Measurements from ENCODE around the gene TTLL7.
A peak's percentile ranks its signal among the peaks of the same experiment; 100 is the strongest.

TTLL7 gene

DNA sequence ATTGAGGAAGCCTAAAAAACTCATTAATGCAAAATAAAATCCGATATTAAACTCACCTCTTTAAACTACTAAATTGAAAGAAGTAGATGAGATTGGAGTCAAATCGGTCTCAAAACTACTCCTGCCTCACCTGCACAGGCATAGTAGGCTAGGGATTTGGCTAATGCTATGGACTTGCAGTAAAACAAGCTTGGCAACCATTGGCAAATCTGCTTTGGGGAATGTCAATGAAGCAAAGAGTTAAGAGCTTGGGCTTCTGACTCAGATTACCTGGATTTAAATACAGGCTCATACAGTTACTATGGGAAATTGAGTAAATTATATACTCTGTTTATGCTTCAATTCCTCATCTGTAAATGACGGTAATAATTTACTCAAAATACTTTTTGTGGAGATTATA lies 111.4 kb downstream of the TTLL7 start:
- H3K4me3 ChIP-seq (ENCODE audit: low read length), result no peak overlapping the region
- DNase-seq (ENCODE audit: low read depth), result no peak
- TF ChIP-seq, protein P1, sequence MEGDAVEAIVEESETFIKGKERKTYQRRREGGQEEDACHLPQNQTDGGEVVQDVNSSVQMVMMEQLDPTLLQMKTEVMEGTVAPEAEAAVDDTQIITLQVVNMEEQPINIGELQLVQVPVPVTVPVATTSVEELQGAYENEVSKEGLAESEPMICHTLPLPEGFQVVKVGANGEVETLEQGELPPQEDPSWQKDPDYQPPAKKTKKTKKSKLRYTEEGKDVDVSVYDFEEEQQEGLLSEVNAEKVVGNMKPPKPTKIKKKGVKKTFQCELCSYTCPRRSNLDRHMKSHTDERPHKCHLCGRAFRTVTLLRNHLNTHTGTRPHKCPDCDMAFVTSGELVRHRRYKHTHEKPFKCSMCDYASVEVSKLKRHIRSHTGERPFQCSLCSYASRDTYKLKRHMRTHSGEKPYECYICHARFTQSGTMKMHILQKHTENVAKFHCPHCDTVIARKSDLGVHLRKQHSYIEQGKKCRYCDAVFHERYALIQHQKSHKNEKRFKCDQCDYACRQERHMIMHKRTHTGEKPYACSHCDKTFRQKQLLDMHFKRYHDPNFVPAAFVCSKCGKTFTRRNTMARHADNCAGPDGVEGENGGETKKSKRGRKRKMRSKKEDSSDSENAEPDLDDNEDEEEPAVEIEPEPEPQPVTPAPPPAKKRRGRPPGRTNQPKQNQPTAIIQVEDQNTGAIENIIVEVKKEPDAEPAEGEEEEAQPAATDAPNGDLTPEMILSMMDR (conservative IDR thresholded peaks at IDR 0.05; ENCODE audit: low read length), result no peak

DNA sequence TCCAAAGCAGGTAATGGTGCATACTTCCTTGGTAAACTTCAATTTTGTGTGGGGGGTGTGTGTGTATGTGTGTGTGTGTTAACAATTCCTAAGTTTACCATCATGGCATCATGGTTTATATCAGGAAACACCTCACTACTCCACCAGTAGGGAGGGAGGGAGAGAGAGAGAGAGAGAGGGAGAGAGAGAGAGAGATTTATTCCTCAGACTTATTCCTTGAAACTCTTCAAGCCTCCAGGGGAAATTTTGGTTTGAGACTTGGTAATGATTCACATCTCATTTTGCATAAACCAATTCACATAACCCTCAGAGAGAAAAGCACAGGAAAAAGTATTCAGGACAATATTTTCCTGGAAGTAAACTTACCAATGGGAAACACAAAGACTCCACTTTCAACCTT lies 115.0 kb downstream of the TTLL7 start:
- TF ChIP-seq, protein P1 (conservative IDR thresholded peaks at IDR 0.05; ENCODE audit: low read length), result no peak
- no peak for DNase-seq (ENCODE audit: low read depth)
- no peak overlapping the region for H3K4me3 ChIP-seq (ENCODE audit: low read length)

GRCh38 chr1:83882906-83883305 lies 116.0 kb downstream of the TTLL7 start:
- H3K4me3 ChIP-seq (ENCODE audit: low read length), result no peak overlapping the region
- TF ChIP-seq, protein P1 (conservative IDR thresholded peaks at IDR 0.05; ENCODE audit: low read length), result peak; percentile 36
- peak; percentile 66 for DNase-seq (ENCODE audit: low read depth)

DNA sequence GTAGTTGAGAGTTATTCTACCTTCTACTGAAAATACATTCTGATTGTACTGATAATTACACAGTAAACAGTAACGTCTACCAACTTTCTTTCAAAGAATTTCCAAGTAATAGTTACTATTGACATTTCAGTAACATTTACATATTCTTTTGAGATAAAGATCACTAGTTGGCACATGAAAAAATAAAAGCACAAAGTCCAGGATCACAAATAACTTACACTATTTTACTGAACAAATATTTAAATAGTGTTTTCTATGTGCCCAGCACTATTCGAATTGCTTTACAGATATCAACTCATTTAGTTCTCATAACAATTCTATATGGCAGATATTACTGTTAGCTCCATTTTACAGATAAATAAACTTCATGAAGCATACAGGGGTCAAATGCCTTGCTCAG lies 126.4 kb downstream of the TTLL7 start:
- DNase-seq (ENCODE audit: low read depth), result no peak
- TF ChIP-seq, protein P1 (conservative IDR thresholded peaks at IDR 0.05; ENCODE audit: low read length), result no peak
- H3K4me3 ChIP-seq (ENCODE audit: low read length), result no peak overlapping the region

GRCh38 chr1:83864991-83865390 lies 133.9 kb downstream of the TTLL7 start:
- DNase-seq (ENCODE audit: low read depth), result no peak
- TF ChIP-seq, protein P1 (conservative IDR thresholded peaks at IDR 0.05; ENCODE audit: low read length), result no peak
- H3K4me3 ChIP-seq (ENCODE audit: low read length), result no peak overlapping the region

DNA sequence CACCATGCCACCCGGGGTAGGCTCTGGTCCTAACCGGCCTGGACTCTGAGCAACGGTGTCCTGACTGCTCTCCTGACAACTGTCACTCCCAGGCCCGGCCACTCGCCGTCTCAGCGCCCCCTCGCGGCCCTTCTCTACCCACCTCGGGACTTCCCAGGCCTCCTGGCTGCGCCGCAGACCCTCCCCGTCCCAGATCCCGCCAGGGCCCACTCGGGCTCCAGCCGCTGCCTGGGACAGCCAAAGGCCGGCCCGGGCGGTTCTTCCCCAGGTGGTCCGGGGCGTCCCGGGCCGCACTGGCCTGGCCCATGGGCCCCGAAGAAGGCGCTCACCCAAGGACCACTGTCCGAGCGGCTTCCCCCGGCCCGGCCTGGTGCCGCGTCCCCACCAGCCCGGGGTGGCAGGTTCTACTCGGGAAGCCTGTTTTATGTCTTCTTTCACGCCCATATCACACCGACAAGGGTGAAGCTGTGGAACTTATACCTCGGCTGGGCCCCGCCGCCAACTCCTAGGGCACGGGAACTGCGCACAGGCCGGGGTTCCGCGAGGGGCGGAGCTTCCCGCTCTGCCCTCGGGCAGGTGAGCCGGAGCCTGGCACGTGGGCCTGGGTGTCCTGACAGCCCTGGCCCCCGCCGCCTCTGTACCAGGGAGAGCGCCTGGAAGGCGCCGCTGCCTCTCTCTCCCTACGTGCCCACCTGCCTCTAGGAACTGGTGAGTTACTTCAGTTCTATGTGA lies 138.3 kb downstream of the TTLL7 start:
- no peak for DNase-seq (ENCODE audit: low read depth)
- no peak overlapping the region for H3K4me3 ChIP-seq (ENCODE audit: low read length)
- TF ChIP-seq, protein P1 (conservative IDR thresholded peaks at IDR 0.05; ENCODE audit: low read length), result no peak

GRCh38 chr1:83857716-83858115 lies 141.2 kb downstream of the TTLL7 start:
- no peak overlapping the region for H3K4me3 ChIP-seq (ENCODE audit: low read length)
- no peak for DNase-seq (ENCODE audit: low read depth)
- TF ChIP-seq, protein P1 (conservative IDR thresholded peaks at IDR 0.05; ENCODE audit: low read length), result no peak
